IPS-20b (cell line): ENCODE measurements around the gene AGPAT2.

Experiments
- H3K27ac ChIP-seq: one replicate; pipeline ENCODE4 v1.5.1; 2013; ENCODE audit warnings: low read length
- H3K27me3 ChIP-seq: 2 replicates; pipeline ENCODE4 v1.6.1; 2013; ENCODE audit warnings: mild to moderate bottlenecking, low read length, inconsistent platforms; ENCODE audit not compliant: insufficient read depth
- H3K36me3 ChIP-seq: 2 replicates; pipeline ENCODE4 v1.6.1; 2013; ENCODE audit warnings: low read depth, mild to moderate bottlenecking, inconsistent platforms, low read length, moderate library complexity; ENCODE audit not compliant: insufficient read depth
- H3K4me1 ChIP-seq: 2 replicates; pipeline ENCODE4 v1.6.1; 2013; ENCODE audit warnings: mild to moderate bottlenecking, control low read depth, inconsistent platforms, low read length, moderate library complexity; ENCODE audit not compliant: insufficient read depth
- H3K4me3 ChIP-seq: 2 replicates; pipeline ENCODE4 v1.5.1; 2013; ENCODE audit warnings: mild to moderate bottlenecking, low read length, inconsistent platforms
- H3K9ac ChIP-seq: 2 replicates; pipeline ENCODE4 v1.6.1; 2013; ENCODE audit warnings: low read depth, mild to moderate bottlenecking, inconsistent platforms, low read length, moderate library complexity
- H3K9me3 ChIP-seq: 2 replicates; pipeline ENCODE4 v1.6.1; 2013; ENCODE audit warnings: mild to moderate bottlenecking, low read depth, low read length, inconsistent platforms; ENCODE audit not compliant: insufficient read depth

Gene AGPAT2

GRCh38 chr9:136650648-136651047, 36.6 kb downstream of the AGPAT2 start:
- no peaks in the 10 kb centered on the region for H3K9me3 ChIP-seq
- H3K4me3 ChIP-seq: no peak overlapping the region
- H3K9ac ChIP-seq: no peak overlapping the region
- no peaks in the 10 kb centered on the region for H3K36me3 ChIP-seq
- no peaks in the 10 kb centered on the region for H3K27me3 ChIP-seq
- no peaks in the 10 kb centered on the region for H3K4me1 ChIP-seq
- no peak overlapping the region for H3K27ac ChIP-seq

- H3K27me3 ChIP-seq: no peaks in the 10 kb centered on the region
- H3K9ac ChIP-seq: no peak overlapping the region
- H3K4me1 ChIP-seq: no peaks in the 10 kb centered on the region
Observed at GRCh38 chr9:136650021-136650420, 37.2 kb downstream of the AGPAT2 start.

GRCh38 chr9:136648751-136649150, 38.5 kb downstream of the AGPAT2 start:
- H3K9ac ChIP-seq: no peak overlapping the region
- no peak overlapping the region for H3K4me3 ChIP-seq

More at GRCh38 chr9:136650021-136650420, 37.2 kb downstream of the AGPAT2 start:
- no peaks in the 10 kb centered on the region for H3K36me3 ChIP-seq
- no peak overlapping the region for H3K27ac ChIP-seq
- H3K4me3 ChIP-seq: no peak overlapping the region
- no peaks in the 10 kb centered on the region for H3K9me3 ChIP-seq

GRCh38 chr9:136646827-136647711, 40.2 kb downstream of the AGPAT2 start:
- Histone ChIP-seq H3K9me3 (no peaks in the 10 kb centered on the region), H3K9ac (no peak overlapping the region), H3K4me1 (no peaks in the 10 kb centered on the region), H3K27me3 (peaks cover 11% of the 10 kb centered on the region), H3K36me3 (no peaks in the 10 kb centered on the region), H3K4me3 (no peak overlapping the region), H3K27ac (no peak overlapping the region)

More at GRCh38 chr9:136648751-136649150, 38.5 kb downstream of the AGPAT2 start:
- no peaks in the 10 kb centered on the region for H3K36me3 ChIP-seq
- no peaks in the 10 kb centered on the region for H3K9me3 ChIP-seq
- H3K4me1 ChIP-seq: no peaks in the 10 kb centered on the region
- peaks cover 4% of the 10 kb centered on the region for H3K27me3 ChIP-seq
- H3K27ac ChIP-seq: no peak overlapping the region

- no peaks in the 10 kb centered on the region for H3K4me1 ChIP-seq
- no peak overlapping the region for H3K4me3 ChIP-seq
- no peak overlapping the region for H3K9ac ChIP-seq
- peaks cover 11% of the 10 kb centered on the region for H3K27me3 ChIP-seq
- no peak overlapping the region for H3K27ac ChIP-seq
- H3K36me3 ChIP-seq: no peaks in the 10 kb centered on the region
- no peaks in the 10 kb centered on the region for H3K9me3 ChIP-seq
Observed at GRCh38 chr9:136645903-136646754, 41.1 kb downstream of the AGPAT2 start.

- Histone ChIP-seq H3K36me3 (no peaks in the 10 kb centered on the region), H3K9me3 (no peaks in the 10 kb centered on the region), H3K4me3 (no peak overlapping the region), H3K27me3 (peaks cover 11% of the 10 kb centered on the region), H3K9ac (no peak overlapping the region), H3K27ac (no peak overlapping the region), H3K4me1 (no peaks in the 10 kb centered on the region)
Observed at GRCh38 chr9:136645352-136645902, 41.8 kb downstream of the AGPAT2 start.

- no peak overlapping the region for H3K9ac ChIP-seq
- no peak overlapping the region for H3K27ac ChIP-seq
Observed at GRCh38 chr9:136644593-136645351, 42.5 kb downstream of the AGPAT2 start.

GRCh38 chr9:136644343-136644592, 43.0 kb downstream of the AGPAT2 start:
- Histone ChIP-seq H3K4me1 (no peaks in the 10 kb centered on the region), H3K4me3 (peak overlapping the region; percentile 51; the same call in 1 of the 2 replicates), H3K9ac (no peak overlapping the region)

More at GRCh38 chr9:136644593-136645351, 42.5 kb downstream of the AGPAT2 start:
- Histone ChIP-seq H3K27me3 (peaks cover 11% of the 10 kb centered on the region), H3K4me1 (no peaks in the 10 kb centered on the region), H3K4me3 (peak overlapping the region; percentile 51; the same call in 1 of the 2 replicates), H3K36me3 (no peaks in the 10 kb centered on the region), H3K9me3 (no peaks in the 10 kb centered on the region)

GRCh38 chr9:136643596-136644342, 43.5 kb downstream of the AGPAT2 start:
- H3K36me3 ChIP-seq: no peaks in the 10 kb centered on the region
- H3K27ac ChIP-seq: no peak overlapping the region
- H3K4me1 ChIP-seq: no peaks in the 10 kb centered on the region
- peaks cover 11% of the 10 kb centered on the region for H3K27me3 ChIP-seq
- no peaks in the 10 kb centered on the region for H3K9me3 ChIP-seq
- H3K4me3 ChIP-seq: peak overlapping the region; percentile 51; the same call in 1 of the 2 replicates
- H3K9ac ChIP-seq: no peak overlapping the region

More at GRCh38 chr9:136644343-136644592, 43.0 kb downstream of the AGPAT2 start:
- H3K27me3 ChIP-seq: peaks cover 11% of the 10 kb centered on the region
- H3K27ac ChIP-seq: no peak overlapping the region
- no peaks in the 10 kb centered on the region for H3K36me3 ChIP-seq
- H3K9me3 ChIP-seq: no peaks in the 10 kb centered on the region

- H3K27me3 ChIP-seq: peaks cover 11% of the 10 kb centered on the region
- H3K36me3 ChIP-seq: no peaks in the 10 kb centered on the region
- no peak overlapping the region for H3K27ac ChIP-seq
- H3K9me3 ChIP-seq: no peaks in the 10 kb centered on the region
- H3K9ac ChIP-seq: no peak overlapping the region
- H3K4me3 ChIP-seq: no peak overlapping the region
- no peaks in the 10 kb centered on the region for H3K4me1 ChIP-seq
Observed at GRCh38 chr9:136642439-136642921, 44.8 kb downstream of the AGPAT2 start.
